Measurements from ENCODE around the gene ERP44.
"Not testable (repeated sequence)": the region's sequence is repeated elsewhere in the genome, so short reads cannot be mapped to it uniquely, and the experiment has no call there.

ERP44 gene

GRCh38 chr9:100072805-100073204, 26.0 kb downstream of the ERP44 start:
- DNase-seq, result no peak
- H3K36me3 ChIP-seq (ENCODE audit: control insufficient read depth, insufficient read depth, low read length), result no peaks in the 10 kb centered on the region
- H3K27ac ChIP-seq (ENCODE audit: insufficient read depth, low read length, poor library complexity, severe bottlenecking), result no peak overlapping the region
- no peak overlapping the region for H3K4me3 ChIP-seq (ENCODE audit: insufficient read depth, low read depth, low read length, poor library complexity, severe bottlenecking)
- H3K9me3 ChIP-seq (ENCODE audit: control insufficient read depth, low read length), result no peaks in the 10 kb centered on the region
- H3K4me1 ChIP-seq (ENCODE audit: control insufficient read depth, insufficient read depth, low read length, poor library complexity, severe bottlenecking), result no peaks in the 10 kb centered on the region
- H3K27me3 ChIP-seq (replicated peaks; ENCODE audit: control insufficient read depth, insufficient read depth, low read length, poor library complexity, severe bottlenecking), result no peaks in the 10 kb centered on the region

DNA sequence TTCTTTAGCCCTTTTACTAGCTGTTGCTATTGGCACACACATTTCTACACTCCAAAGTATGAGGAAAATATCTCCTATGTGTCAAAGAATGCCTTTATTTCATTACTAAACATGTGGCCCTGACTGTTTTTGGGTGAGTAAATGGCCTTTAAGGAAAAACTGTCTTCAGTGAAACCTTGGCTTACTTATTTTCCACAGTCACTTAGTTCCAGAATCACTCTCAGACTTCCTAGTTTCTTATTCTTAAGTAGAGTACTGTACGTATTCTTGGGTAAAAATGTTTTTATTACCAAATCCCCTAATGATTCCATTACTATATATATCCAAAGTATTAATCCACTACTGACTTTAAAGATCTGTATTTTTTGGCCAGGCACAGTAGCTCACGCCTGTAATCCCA, 27.5 kb downstream of the ERP44 start:
- no peak for DNase-seq
- Histone ChIP-seq H3K9me3 (ENCODE audit: control insufficient read depth, low read length) (no peaks in the 10 kb centered on the region), H3K27me3 (replicated peaks; ENCODE audit: control insufficient read depth, insufficient read depth, low read length, poor library complexity, severe bottlenecking) (no peaks in the 10 kb centered on the region), H3K36me3 (ENCODE audit: control insufficient read depth, insufficient read depth, low read length) (no peaks in the 10 kb centered on the region), H3K4me3 (ENCODE audit: insufficient read depth, low read depth, low read length, poor library complexity, severe bottlenecking) (no peak overlapping the region), H3K4me1 (ENCODE audit: control insufficient read depth, insufficient read depth, low read length, poor library complexity, severe bottlenecking) (no peaks in the 10 kb centered on the region), H3K27ac (ENCODE audit: insufficient read depth, low read length, poor library complexity, severe bottlenecking) (no peak overlapping the region)

- H3K36me3 ChIP-seq (ENCODE audit: control insufficient read depth, insufficient read depth, low read length), result no peaks in the 10 kb centered on the region
- no peaks in the 10 kb centered on the region for H3K4me1 ChIP-seq (ENCODE audit: control insufficient read depth, insufficient read depth, low read length, poor library complexity, severe bottlenecking)
- no peaks in the 10 kb centered on the region for H3K9me3 ChIP-seq (ENCODE audit: control insufficient read depth, low read length)
- H3K27ac ChIP-seq (ENCODE audit: insufficient read depth, low read length, poor library complexity, severe bottlenecking), result no peak overlapping the region
- H3K27me3 ChIP-seq (replicated peaks; ENCODE audit: control insufficient read depth, insufficient read depth, low read length, poor library complexity, severe bottlenecking), result no peaks in the 10 kb centered on the region
- DNase-seq, result no peak
- no peak overlapping the region for H3K4me3 ChIP-seq (ENCODE audit: insufficient read depth, low read depth, low read length, poor library complexity, severe bottlenecking)
Observed at GRCh38 chr9:100070104-100071041, 28.4 kb downstream of the ERP44 start.

GRCh38 chr9:100069068-100069467, 29.7 kb downstream of the ERP44 start:
- H3K27me3 ChIP-seq (replicated peaks; ENCODE audit: control insufficient read depth, insufficient read depth, low read length, poor library complexity, severe bottlenecking); H3K36me3 ChIP-seq (ENCODE audit: control insufficient read depth, insufficient read depth, low read length); DNase-seq; H3K4me1 ChIP-seq (ENCODE audit: control insufficient read depth, insufficient read depth, low read length, poor library complexity, severe bottlenecking); H3K9me3 ChIP-seq (ENCODE audit: control insufficient read depth, low read length); H3K27ac ChIP-seq (ENCODE audit: insufficient read depth, low read length, poor library complexity, severe bottlenecking); H3K4me3 ChIP-seq (ENCODE audit: insufficient read depth, low read depth, low read length, poor library complexity, severe bottlenecking): not testable (repeated sequence)

DNA sequence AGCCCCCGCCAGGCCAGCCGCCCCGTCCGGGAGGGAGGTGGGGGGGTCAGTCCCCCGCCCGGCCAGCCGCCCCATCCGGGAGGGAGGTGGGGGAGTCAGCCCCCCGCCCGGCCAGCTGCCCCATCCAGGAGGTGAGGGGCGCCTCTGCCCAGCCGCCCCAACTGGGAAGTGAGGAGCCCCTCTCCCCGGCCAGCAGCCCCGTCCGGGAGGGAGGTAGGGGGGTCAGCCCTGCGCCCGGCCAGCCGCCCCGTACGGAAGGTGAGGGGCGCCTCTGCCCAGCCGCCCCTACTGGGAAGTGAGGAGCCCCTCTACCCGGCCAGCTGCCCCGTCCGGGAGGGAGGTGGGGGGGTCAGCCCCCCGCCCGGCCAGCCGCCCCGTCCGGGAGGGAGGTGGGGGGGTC, 30.8 kb downstream of the ERP44 start:
- H3K36me3 ChIP-seq (ENCODE audit: control insufficient read depth, insufficient read depth, low read length); H3K4me3 ChIP-seq (ENCODE audit: insufficient read depth, low read depth, low read length, poor library complexity, severe bottlenecking); H3K4me1 ChIP-seq (ENCODE audit: control insufficient read depth, insufficient read depth, low read length, poor library complexity, severe bottlenecking); H3K27ac ChIP-seq (ENCODE audit: insufficient read depth, low read length, poor library complexity, severe bottlenecking); H3K27me3 ChIP-seq (replicated peaks; ENCODE audit: control insufficient read depth, insufficient read depth, low read length, poor library complexity, severe bottlenecking); DNase-seq; H3K9me3 ChIP-seq (ENCODE audit: control insufficient read depth, low read length): not testable (repeated sequence)

- H3K27ac ChIP-seq (ENCODE audit: insufficient read depth, low read length, poor library complexity, severe bottlenecking), result no peak overlapping the region
- no peaks in the 10 kb centered on the region for H3K9me3 ChIP-seq (ENCODE audit: control insufficient read depth, low read length)
- H3K36me3 ChIP-seq (ENCODE audit: control insufficient read depth, insufficient read depth, low read length), result no peaks in the 10 kb centered on the region
- no peaks in the 10 kb centered on the region for H3K27me3 ChIP-seq (replicated peaks; ENCODE audit: control insufficient read depth, insufficient read depth, low read length, poor library complexity, severe bottlenecking)
- no peak for DNase-seq
- H3K4me3 ChIP-seq (ENCODE audit: insufficient read depth, low read depth, low read length, poor library complexity, severe bottlenecking), result no peak overlapping the region
- H3K4me1 ChIP-seq (ENCODE audit: control insufficient read depth, insufficient read depth, low read length, poor library complexity, severe bottlenecking), result no peaks in the 10 kb centered on the region
Observed at GRCh38 chr9:100066539-100066938, 32.3 kb downstream of the ERP44 start.

DNA sequence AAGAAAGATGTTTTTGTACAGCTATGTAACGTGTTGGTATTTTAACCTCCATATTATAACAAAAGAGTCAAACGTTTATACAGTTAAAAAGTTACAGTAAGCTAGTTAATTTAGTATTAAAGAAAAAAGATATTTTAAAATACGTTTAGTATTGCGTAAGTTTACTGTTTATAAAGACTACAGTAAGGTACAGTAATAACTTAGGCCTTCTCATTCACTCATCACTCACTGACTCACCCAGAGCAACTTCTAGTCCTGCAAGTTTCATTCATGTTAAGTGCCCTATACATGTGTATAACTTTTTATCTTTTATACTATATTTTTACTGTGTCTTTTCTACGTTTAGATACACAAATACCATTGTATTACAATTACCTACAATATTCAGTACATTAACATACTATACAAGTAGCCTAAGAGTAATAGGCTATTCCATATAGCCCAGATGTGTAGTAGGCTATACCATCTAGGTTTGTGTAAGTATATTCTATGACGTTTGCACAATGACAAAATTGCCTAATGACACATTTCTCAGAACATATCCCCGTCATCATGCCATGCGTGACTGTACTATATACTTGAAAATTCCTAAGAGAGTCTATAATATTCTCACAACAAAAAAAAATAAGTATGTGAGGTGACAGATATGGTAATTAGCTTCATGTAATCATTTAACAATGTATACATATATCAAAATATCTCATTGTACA, 33.8 kb downstream of the ERP44 start:
- Histone ChIP-seq H3K4me3 (ENCODE audit: insufficient read depth, low read depth, low read length, poor library complexity, severe bottlenecking) (no peak overlapping the region), H3K27me3 (replicated peaks; ENCODE audit: control insufficient read depth, insufficient read depth, low read length, poor library complexity, severe bottlenecking) (no peaks in the 10 kb centered on the region), H3K27ac (ENCODE audit: insufficient read depth, low read length, poor library complexity, severe bottlenecking) (no peak overlapping the region), H3K9me3 (ENCODE audit: control insufficient read depth, low read length) (no peaks in the 10 kb centered on the region), H3K4me1 (ENCODE audit: control insufficient read depth, insufficient read depth, low read length, poor library complexity, severe bottlenecking) (no peaks in the 10 kb centered on the region), H3K36me3 (ENCODE audit: control insufficient read depth, insufficient read depth, low read length) (no peaks in the 10 kb centered on the region)
- DNase-seq, result no peak

- Histone ChIP-seq H3K4me3 (ENCODE audit: insufficient read depth, low read depth, low read length, poor library complexity, severe bottlenecking) (no peak overlapping the region), H3K4me1 (ENCODE audit: control insufficient read depth, insufficient read depth, low read length, poor library complexity, severe bottlenecking) (no peaks in the 10 kb centered on the region), H3K27me3 (replicated peaks; ENCODE audit: control insufficient read depth, insufficient read depth, low read length, poor library complexity, severe bottlenecking) (no peaks in the 10 kb centered on the region), H3K27ac (ENCODE audit: insufficient read depth, low read length, poor library complexity, severe bottlenecking) (no peak overlapping the region), H3K9me3 (ENCODE audit: control insufficient read depth, low read length) (no peaks in the 10 kb centered on the region), H3K36me3 (ENCODE audit: control insufficient read depth, insufficient read depth, low read length) (peaks cover 3% of the 10 kb centered on the region)
- no peak for DNase-seq
Observed at GRCh38 chr9:100063185-100063584, 35.6 kb downstream of the ERP44 start.

- H3K4me1 ChIP-seq (ENCODE audit: control insufficient read depth, insufficient read depth, low read length, poor library complexity, severe bottlenecking); H3K27ac ChIP-seq (ENCODE audit: insufficient read depth, low read length, poor library complexity, severe bottlenecking); H3K27me3 ChIP-seq (replicated peaks; ENCODE audit: control insufficient read depth, insufficient read depth, low read length, poor library complexity, severe bottlenecking); H3K4me3 ChIP-seq (ENCODE audit: insufficient read depth, low read depth, low read length, poor library complexity, severe bottlenecking); DNase-seq; H3K9me3 ChIP-seq (ENCODE audit: control insufficient read depth, low read length); H3K36me3 ChIP-seq (ENCODE audit: control insufficient read depth, insufficient read depth, low read length): not testable (repeated sequence)
Observed at GRCh38 chr9:100062683-100063082, 36.1 kb downstream of the ERP44 start.

All from effector memory CD4-positive, alpha-beta T cell (primary cell).